Psoas muscle (tissue), 8 donors: ENCODE results near the gene MED9. TPM values are rescaled to one million over a fixed set of nuclear protein-coding genes. Genes with fewer than 3 reads are reported as not detected.

Experiments used
- ATAC-seq, 4 donors: fragments of 200-7000 bp; cut with Tn5 transposase; one replicate each; pipeline ENCODE4 v1.9.1; 2020; ENCODE audit warnings: moderate library complexity in 3 of 4, mild to moderate bottlenecking in 2 of 4
- DNase-seq, 2 donors: peaks; one replicate each; pipeline ENCODE4 v3.0.0-alpha.2; 2020
- H3K27ac ChIP-seq: fragments of 200-600 bp; one replicate; pipeline ENCODE4 v1.8.0; 2022
- H3K27me3 ChIP-seq, 3 donors: fragments of 200-600 bp in 1 of 3; one replicate each; pipeline versions ENCODE4 v1.6.1 to v1.8.0; 2013 to 2022; ENCODE audit warnings: low read length in 2 of 3, mild to moderate bottlenecking in 2 of 3, moderate library complexity in 1 of 3; ENCODE audit not compliant: insufficient read depth in 3 of 3
- H3K36me3 ChIP-seq, 2 donors: fragments of 200-600 bp in 1 of 2; one replicate each; pipeline versions ENCODE4 v1.6.1 to v1.8.0; 2013 to 2022; ENCODE audit warnings: low read depth in 1 of 2, mild to moderate bottlenecking in 1 of 2, moderate library complexity in 1 of 2; ENCODE audit not compliant: insufficient read depth in 1 of 2
- H3K4me1 ChIP-seq: fragments of 200-600 bp; one replicate; pipeline ENCODE4 v1.8.0; 2022
- H3K4me3 ChIP-seq: fragments of 200-600 bp; one replicate; pipeline ENCODE4 v1.8.0; 2022; ENCODE audit warnings: mild to moderate bottlenecking
- H3K9me3 ChIP-seq: fragments of 200-600 bp; one replicate; pipeline ENCODE4 v1.8.0; 2022
- CTCF ChIP-seq: fragments of 200-600 bp; IDR thresholded peaks from one replicate; pipeline ENCODE4 v1.8.0; 2022; ENCODE audit warnings: antibody characterized with exemption
- WGBS, 3 donors: extraction: QIAGEN DNeasy Blood & Tissue Kit; methylation state at CpG; one replicate each; pipeline versions ENCODE4 v1.1.6 to v1.1.7; 2013; 5-methylcytosine and 5-hydroxymethylcytosine counted together
- intact Hi-C, 2 donors: fragments of 100-400 bp; cut with DNase I; formaldehyde crosslinking; loops; one replicate each; pipeline versions ENCODE4 v1.11.0 to v1.14.2; 2022
- polyA plus RNA-seq, 3 donors: library from polyadenylated mRNA; stranded (reverse); fragments of 200-250 nt; gene quantifications; one replicate each; pipeline ENCODE4 v1.2.3, GENCODE V29; 2013
- total RNA-seq, 4 donors: library from RNA; stranded (reverse); fragmentation: NEBNext Ultra II Directional in 2 of 4; extraction: Animal tissue kit (Norgen Biotek cat#: 25700) in 2 of 4; gene quantifications; one replicate each; pipeline versions ENCODE4 v1.2.1 to v1.2.4, GENCODE V29; 2021 to 2023
- donor health status: healthy with polysubstance abuse.
- donor health status: DM: no; HTN: no; CAD: no; lungs with moderate emphysema.
- donor health status: Bipolar disorder and iron deficiency.
- donor health status: healthy.
- donor health status: DM: yes; HTN: yes; CAD: no.
- donor health status: DM: no; HTN: no; CAD: no.
- donor health status: DM: no; HTN: no; CAD: no.
- donor health status: DM: yes; HTN: yes; CAD: no.

The MED9 gene
- total and polyA plus RNA-seq, 7 donors = 12.4 to 29.6 (median 18.3) TPM

DNA sequence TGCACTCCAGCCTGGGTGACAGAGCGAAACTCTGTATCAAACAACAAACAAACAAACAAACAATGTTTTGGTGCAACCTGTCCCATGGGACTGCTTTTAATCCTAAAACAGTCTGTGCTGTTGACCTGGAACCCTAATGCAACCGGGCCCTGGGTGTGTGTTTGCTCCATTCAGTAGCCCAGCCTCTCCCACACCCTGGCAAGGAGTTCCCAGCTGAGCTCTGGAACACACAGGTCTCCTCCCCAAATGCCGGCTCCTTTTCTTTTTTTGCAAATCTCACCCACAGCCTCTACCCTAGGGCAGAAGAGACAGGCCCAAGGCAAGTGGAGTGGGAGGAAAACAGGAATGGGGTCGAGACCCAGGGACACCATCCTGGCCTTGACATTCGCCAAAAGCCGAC is 49.2 kb downstream of the MED9 start:
- H3K4me1 ChIP-seq = peaks cover 17% of the 10 kb centered on the region
- H3K9me3 ChIP-seq = no peaks in the 10 kb centered on the region
- peak overlapping the region; percentile 84 for H3K27ac ChIP-seq
- WGBS, 3 donors = 38 to 39% (median 38%) methylated on average over 6 of the region's 6 CpGs
- no peak overlapping the region for H3K4me3 ChIP-seq
- DNase-seq (peak in 1 of 2 donors; percentile 78), ATAC-seq (peak; percentile 2 to 67 (median 39))
- TF ChIP-seq CTCF = no peak
- H3K36me3 ChIP-seq = no peaks in the 10 kb centered on the region
- intact Hi-C loops = loop anchor here (2.0 to 5.0 kb wide), 2 partner anchors 29 to 41 kb away; partner anchors contain the start of gene RASD1 (in 1 of the 2)
- H3K27me3 ChIP-seq = no peaks in the 10 kb centered on the region

GRCh38 chr17:17526369-17526768 is 49.6 kb downstream of the MED9 start:
- Histone ChIP-seq H3K4me3 (peak overlapping the region; percentile 18), H3K36me3 (no peaks in the 10 kb centered on the region), H3K4me1 (peaks cover 17% of the 10 kb centered on the region), H3K9me3 (no peaks in the 10 kb centered on the region), H3K27ac (peak overlapping the region; percentile 84), H3K27me3 (no peaks in the 10 kb centered on the region)
- peak; percentile 86 to 89 (median 88) for ATAC-seq
- TF ChIP-seq CTCF = no peak
- peak; percentile 71 to 94 for DNase-seq
- WGBS, 3 donors = 18 to 39% (median 31%) methylated on average over 14 of the region's 14 CpGs
- intact Hi-C loops = loop anchor here (2.0 to 5.0 kb wide), 2 partner anchors 30 to 41 kb away; partner anchors contain the start of gene RASD1 (in 1 of the 2)

GRCh38 chr17:17527534-17527933 is 50.7 kb downstream of the MED9 start:
- peak; percentile 57 to 71 (median 62) for ATAC-seq
- Histone ChIP-seq H3K4me3 (no peak overlapping the region), H3K27me3 (no peaks in the 10 kb centered on the region), H3K27ac (peak overlapping the region; percentile 84), H3K9me3 (no peaks in the 10 kb centered on the region), H3K36me3 (no peaks in the 10 kb centered on the region), H3K4me1 (peaks cover 17% of the 10 kb centered on the region)
- intact Hi-C loops = loop anchor here (2.0 to 5.0 kb wide), 2 partner anchors 31 to 40 kb away; partner anchors contain the start of gene RASD1 (in 1 of the 2)
- WGBS, 3 donors = 29 to 36% (median 32%) methylated on average over 10 to 11 of the region's 11 CpGs
- no peak for TF ChIP-seq CTCF
- peak; percentile 33 to 71 for DNase-seq

DNA sequence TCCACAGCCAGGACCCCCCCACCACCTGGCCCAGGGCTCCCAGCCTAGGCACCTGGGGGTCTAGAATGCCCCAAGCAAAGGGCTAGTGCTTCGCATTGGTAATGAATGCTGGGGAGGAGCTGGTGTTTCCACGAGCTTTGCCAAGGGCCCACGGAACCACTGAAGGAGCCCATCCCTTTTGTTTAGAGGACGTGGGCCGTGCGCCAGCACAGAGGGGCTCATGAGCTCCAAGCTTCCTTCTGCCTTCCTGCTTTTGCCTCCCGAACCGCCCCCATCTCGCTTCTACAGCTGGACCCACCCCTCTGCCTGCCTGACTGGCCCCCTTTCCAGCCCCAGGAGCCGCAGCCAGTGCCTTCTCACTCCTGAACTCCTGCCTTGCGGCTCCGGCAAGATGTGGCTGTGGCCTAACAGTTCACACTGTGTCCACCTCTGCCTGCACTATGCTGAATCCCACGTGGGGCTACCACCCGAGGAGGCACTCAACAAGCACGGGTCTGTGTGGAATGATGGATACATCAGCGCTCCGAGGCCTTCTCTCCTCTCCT is 51.2 kb downstream of the MED9 start:
- WGBS, 3 donors = 79 to 83% (median 81%) methylated on average over 17 of the region's 17 CpGs
- TF ChIP-seq CTCF = no peak
- H3K9me3 ChIP-seq = no peaks in the 10 kb centered on the region
- H3K4me3 ChIP-seq = no peak overlapping the region
- ATAC-seq (no peak), DNase-seq (peak in 1 of 2 donors; percentile 15)
- H3K36me3 ChIP-seq = no peaks in the 10 kb centered on the region
- intact Hi-C loops = loop anchor here (2.0 to 5.0 kb wide), 2 partner anchors 31 to 39 kb away; partner anchors contain the start of gene RASD1 (in 1 of the 2)
- H3K4me1 ChIP-seq = peaks cover 17% of the 10 kb centered on the region
- no peaks in the 10 kb centered on the region for H3K27me3 ChIP-seq
- H3K27ac ChIP-seq = peak overlapping the region; percentile 84
